ENCODE results near the gene SYTL2.
"Not testable (repeated sequence)": the region's sequence is repeated elsewhere in the genome, so short reads cannot be mapped to it uniquely, and the experiment has no call there.

Gene SYTL2

DNA sequence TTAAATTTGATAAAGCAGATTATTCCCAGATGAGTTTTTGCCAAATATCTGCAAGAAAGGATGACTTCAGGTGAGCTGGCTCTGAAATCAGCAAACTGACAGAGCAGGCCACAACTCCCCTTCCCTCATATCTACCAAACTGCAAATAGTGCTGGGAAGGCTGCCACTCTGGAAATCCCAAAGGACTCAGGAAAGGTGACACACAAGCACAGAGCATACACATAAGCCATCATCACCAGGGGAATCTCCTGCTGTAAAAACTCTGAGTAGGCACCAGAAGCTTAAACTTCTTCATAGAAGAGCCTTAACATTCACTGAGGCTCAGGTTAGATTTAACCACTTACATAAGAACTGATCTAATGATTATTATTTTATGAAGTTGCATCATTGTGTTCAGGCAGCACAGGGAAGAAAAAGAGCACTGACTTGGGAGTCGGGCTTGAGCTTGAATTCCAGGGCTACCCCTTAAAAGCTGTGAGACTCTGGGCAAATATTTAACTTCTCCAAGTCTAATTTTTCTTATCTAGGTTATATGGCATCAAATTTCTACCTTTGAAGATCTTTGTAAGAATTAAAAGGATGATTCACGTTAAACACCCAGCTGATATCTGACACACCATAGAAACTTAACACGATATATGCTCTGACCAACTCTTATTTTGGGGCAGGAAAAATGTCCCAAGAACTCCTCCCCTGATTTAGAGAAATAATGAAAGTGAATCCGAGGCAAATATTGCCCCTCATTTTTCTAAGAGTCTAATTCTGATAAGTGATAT lies 15.0 kb downstream of the SYTL2 start:
- DNase-seq (ENCODE audit: low read depth in 2 of 2), result no peak

DNA sequence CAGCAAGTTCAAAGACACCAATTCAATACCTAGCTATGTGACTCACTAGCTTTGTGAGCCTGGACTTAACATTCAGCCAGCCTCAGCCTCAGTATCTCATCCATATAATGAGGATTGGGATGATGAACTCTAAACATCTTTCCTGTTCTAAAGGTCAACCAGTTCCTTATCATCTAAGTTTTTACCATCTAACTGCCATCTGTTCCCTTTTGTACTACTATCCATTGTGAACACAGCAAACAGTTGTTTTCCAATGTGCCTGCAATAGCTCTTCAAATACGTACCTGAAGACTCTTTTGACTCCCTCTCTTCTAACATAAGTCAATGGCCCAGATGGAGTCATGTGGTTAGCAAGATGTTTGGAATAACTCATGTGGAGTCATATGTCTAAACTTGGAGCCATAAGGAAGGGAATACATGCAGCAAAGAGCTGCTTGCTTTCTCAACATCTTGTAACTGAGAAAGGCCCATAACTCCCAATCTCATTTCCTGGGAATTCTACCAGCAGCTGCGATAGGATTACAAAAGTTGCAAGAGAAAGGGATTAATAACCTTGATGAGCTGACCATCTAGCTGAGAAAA lies 19.4 kb downstream of the SYTL2 start:
- DNase-seq (ENCODE audit: low read depth in 2 of 2), result no peak

DNA sequence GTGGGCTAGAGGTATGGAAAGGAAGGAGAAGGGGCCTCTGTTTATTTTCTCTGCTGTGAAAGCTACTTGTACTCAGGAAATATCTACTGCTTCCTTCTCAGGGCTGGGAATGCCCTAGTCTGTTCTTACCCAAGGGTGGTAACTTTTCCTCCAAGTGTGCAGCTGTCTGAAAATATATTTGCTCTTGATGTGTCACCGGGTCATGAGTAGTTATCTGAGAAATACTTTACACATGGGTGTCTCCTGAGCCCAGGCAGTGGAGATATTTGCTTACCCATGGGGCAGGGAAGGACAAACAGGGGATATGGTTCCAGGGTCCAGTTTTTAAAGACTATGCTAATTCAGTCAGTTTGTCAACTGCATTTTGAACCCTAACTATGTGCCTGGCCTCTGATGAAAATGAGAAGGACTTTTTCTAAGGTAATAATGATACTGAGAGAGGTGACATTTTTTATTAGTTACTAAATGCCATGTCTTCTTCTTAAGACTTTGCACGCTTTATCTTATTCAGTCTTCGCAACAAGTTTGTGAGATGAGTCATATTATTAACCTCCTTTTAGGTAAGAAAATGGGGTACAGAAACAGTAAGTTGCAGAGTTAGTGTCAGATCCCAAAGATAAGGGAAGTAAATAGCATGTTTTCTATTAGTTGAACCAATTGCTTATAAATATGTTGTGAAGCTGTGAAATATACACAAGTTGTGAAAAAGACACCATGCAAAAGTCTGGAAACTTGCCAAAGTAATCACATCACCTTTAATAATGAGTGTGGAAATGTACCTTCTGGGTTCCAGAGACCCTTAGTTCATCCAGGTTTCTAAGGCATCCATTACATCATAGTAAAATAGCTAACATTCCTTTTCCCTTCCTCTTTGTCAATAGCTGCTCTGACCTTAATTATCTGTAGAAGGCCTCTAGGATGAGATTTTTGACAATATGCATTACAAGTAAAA lies 22.9 kb downstream of the SYTL2 start:
- no peak for DNase-seq (ENCODE audit: low read depth in 2 of 2)

DNA sequence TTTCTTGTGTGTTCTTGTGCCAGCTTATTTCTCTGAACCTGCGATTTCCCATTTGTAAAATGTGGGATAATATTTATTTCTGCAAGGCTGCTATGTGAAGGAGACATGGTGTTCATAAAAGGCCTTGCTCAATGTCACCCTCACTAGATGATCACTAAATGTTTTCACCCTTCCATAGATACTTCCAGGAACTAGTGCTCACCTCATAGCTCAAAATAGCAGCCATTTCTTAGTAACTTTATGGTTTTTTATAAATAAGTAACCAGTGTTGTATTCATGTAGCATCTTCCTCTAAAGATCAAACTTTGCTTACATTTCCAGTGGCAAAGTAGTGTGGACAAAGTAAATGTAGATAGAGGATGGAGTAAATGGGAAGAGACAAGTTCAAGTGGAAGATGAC lies 23.8 kb downstream of the SYTL2 start:
- DNase-seq (ENCODE audit: low read depth in 2 of 2), result no peak

DNA sequence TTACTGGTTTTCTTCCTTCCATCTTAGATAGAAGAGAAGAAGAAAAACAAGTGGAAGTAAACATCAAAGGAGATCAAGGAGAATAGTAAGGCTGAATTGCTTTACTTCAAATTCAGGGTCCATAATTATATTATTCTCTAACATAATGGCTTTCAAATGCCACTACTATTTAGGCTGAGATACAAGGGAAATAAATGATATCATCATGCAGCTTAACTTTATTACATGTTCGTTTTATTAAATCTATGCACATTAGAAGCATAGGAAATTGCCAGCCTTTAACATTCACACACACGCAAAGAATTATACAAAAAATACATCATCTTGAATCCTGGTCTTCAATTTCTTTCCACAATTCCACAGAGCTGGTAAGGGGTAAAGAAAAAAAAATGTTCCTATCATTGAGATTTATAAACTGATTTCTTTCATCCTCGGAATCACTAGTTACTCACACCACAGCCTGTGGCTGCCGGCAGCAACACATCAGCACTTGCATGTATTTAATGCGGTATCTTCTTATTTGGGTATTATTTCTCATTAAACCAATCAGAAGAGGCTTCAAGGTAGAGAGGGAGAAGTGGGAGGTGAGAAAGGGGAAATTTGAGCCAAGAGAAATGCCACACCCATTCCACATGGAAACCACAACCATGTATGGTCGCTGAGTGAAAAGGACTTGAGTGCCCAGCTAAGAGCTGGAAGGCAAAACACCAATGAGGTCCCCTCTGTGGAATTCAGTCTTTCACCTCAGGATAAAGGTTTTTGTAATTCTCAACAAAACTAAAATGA lies 26.3 kb downstream of the SYTL2 start:
- no peak for DNase-seq (ENCODE audit: low read depth in 2 of 2)

DNA sequence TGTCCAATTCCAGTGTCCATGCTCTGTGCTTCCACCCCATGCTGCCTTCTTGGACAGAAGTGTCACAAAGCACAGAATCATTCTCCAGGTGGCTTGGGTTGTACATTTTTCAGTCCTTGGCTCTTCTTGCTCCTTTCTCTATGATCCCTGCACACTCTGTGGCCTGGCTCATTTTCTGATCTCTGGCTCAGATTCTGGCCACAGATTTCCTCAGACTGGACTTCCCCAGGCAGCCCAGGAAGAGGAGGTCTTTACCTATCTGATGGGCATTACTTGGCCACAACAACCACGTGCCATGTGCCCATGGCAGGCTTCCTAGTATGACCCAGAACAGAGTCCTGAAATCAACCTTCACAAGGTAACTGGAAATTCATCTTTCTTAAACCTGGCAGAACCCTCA lies 27.2 kb downstream of the SYTL2 start:
- DNase-seq (ENCODE audit: low read depth in 2 of 2), result no peak

DNA sequence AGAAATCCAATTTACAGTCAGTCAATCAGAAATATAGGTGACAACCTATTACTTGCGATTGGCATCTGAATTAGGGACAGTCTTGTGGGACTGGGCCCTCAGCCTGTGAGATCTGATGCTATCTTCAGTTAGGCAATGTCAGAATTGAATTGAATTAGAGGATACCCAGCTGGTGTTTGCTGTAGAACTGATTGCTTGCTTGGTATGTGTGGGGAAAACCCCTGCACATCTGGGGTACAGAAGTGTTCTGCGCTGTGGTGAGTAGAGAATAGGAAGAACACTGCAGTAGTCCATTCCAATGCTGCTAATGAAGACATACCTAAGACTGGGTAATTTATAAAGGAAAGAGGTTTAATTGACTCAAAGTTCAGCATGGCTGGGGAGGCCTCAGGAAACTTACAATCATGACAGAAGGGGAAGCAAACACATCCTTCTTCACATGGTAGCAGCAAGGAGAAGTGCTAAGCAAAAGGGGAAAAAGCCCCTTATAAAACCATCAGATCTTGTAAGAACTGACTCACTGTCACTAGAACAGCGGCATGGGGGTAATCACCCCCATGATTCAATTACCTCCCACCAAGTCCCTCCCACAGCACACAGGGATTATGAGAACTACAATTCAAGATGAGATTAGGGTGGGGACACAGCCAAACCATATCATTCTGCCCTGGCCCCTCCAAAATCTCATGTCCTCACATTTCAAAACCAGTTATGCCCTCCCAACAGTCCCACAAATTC lies 30.0 kb downstream of the SYTL2 start:
- DNase-seq (ENCODE audit: low read depth in 2 of 2), result not testable (repeated sequence)

DNA sequence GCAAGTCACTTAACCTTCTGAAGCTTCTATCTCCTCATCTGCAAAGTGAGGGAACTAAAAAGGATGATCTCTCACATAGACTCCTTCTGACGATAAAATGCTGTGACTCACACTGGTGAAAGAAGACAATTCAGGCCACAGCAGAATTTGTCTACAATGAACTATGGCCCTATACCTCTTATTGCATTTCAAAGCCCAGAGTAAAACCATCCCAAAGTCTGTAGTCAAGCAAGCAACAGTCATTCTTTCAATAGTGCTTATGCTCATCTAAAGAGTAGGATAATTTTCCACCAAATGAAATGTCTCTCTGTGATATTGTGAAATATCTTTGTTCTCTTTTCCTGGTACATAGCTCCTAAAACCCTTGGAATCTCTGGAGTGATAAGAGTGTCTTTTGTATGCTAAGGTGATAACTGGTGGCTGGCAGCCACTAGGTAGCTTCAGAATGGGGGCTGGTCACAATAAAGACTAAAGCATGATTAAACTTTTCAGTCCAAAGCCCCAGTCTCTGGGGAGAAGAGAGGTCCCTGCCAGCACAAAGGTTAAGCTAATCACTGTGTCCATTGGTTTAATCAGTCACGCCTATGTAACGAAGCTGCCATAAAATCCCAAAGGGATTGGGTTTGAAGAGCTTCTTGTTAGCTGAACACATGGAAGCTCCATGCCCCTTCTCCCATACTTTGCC lies 30.8 kb downstream of the SYTL2 start:
- no peak for DNase-seq (ENCODE audit: low read depth in 2 of 2)

DNA sequence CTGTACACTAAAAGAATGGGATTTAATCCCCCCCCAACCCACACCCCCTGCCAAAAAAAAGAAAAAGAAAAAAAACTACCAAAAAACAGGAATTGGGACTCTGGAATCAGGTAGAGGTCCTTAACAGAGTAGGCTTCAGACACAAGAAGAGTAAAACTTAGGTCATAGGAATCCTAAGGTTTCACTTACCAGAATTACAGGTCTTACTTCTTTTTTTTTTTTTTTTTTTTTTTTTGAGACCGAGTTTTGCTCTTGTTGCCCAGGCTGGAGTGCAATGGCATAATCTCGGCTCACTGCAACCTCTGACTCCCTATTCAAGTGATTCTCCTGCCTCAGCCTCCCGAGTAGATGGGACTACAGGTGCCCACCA lies 33.4 kb downstream of the SYTL2 start:
- not testable (repeated sequence) for DNase-seq (ENCODE audit: low read depth in 2 of 2)

DNA sequence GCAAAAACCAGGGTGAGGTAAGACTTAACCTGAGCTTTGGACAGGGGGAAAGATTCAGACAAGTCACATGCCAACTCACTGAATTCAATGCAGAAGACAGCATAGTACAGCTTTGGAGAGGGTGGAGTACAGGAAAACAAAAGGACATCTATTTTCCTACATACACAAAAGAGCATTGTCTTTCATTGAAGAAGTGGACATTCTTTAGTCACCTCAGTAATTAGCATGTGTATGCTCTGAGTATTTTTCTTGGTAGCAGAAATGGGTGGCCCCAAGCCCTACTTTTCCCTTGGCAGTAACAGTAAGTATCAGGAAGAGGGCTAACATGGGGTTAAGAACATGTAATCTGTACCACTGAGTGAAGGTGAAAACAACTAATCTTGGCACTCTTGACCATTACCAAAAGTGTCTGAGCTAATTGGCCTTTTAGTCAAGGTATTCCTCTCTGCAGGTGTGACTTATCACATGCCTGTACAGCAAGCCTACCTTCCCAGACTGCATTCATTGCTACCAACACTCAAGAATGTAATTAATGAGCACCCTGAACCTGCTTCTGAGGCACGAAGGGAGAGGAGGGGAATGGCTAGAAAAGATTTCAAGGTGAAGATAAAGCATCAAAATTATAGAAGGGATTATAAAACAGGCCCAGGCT lies 33.9 kb downstream of the SYTL2 start:
- no peak for DNase-seq (ENCODE audit: low read depth in 2 of 2)

DNA sequence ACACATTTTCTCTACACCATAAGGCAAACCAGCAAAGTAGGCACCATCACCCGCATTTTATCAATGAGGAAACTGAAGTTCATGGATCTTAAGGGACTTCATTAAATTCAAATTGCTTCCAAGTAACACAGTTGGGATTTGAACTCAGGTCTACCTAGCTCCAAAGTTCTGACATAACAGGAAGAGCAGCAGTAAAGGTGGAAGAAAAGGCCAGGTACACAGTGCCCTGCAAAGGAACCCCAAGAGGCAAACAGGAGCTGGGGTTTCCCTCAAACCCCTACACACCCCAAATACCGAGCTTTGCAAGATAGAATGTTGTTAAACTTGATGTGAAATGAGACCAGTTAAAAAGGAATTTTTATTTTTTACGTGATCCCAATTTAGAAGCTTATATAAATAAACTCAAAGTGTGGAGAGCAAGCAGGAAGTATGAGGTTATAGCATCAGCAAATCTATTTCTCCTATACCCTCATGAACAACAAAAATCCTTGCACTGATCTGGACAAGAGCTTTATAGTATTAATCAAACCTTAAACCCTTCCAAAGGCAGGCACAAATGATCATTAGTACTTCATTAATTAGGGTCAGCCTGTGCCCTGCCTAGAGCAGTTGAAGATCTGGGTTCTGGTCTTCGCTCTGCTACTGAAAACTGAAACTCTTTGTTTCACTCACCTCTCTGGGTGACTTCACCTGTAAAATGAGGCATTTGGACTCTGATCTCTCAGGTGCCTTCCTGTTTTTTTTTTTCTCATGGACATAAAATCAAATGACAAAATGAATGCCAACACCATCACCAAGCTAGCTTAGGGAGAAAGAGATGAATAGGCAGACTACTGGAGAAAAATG lies 36.5 kb downstream of the SYTL2 start:
- no peak for DNase-seq (ENCODE audit: low read depth in 2 of 2)

DNA sequence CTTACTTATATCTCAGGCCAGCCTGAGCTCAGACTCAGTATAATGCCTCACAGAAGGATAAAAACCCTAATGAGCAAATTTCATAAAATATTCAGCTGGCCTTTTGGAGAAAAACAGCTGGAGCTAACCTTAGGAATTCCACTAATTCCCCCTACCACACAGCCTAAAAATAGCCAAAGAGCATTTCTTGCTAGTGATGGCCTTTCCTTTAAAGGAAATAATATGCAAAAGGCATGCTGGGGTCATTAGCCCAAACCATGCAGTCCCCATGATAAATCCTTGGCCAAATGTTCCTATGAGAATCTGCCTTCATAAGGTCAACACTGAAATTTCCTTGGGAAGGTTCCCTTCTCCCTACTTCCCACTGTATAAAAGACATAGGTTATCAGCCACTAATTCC lies 38.2 kb downstream of the SYTL2 start:
- DNase-seq (ENCODE audit: low read depth in 2 of 2), result no peak

DNA sequence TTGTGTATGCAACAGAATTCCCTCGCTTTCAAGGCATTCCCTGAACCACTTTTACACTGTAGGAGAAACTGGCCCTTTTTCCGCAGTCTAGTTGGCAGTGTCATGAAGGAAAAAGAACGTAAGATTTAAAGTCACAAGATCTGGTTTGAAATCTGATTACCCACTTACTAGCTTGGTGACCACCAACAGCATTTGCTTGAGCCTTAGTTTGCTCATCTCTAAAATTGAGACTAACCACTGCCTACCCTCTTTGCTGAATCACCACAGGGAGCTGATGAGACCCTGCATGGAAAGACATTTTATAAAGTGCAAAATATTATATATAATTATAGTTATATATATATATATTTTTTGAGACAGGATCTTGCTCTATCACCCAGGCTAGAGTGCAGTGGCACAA lies 39.4 kb downstream of the SYTL2 start:
- no peak for DNase-seq (ENCODE audit: low read depth in 2 of 2)

DNA sequence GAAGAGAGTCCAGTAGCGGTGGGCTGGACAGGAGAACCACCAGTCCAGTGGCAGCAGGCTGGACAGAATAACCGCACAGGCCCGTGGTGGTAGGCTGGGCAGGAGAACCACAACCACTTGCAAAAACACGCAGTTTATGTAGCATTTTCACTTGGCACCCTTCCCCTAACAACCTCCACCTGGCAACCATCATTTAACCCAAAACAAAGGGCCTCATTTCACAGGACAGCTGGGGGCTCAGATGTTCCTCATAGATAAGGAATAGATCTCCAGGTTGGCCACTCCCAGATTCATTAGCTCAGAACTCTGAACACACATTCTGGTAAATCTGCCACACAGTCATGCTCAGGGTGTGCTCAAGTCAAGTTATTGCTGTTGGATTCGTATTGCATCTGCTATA lies 41.2 kb downstream of the SYTL2 start:
- DNase-seq (ENCODE audit: low read depth in 2 of 2), result no peak

DNA sequence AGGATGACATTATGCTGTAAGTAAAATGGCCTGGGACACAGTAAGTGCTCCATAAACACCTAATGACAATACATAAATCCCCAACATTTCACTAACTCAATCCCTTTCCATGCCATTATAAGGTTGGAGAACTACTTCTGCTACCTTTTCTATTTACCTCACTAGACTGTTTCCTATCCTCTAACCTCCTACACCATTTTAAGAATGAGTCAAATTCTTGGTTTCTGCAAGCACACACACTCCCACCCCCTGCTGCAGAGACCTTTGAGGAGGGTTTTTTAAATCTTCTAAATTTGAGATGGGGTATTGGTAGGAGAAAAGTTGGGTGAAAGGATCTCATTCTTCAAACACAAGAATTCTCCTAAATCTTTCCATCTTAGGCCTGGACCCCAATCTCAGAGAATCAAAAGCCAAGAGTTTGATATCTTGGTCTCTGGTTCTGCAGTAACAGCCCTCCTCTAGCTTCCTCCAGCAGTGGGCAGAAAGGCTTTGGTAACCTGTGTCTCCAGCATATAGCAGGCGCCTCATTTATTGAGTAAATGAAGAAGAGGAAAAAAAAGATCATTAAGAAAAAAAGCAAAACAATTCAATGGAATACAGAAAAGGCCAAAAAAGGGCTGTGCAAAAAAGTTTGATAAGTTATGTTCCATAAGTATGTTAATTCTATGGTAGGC lies 42.3 kb downstream of the SYTL2 start:
- no peak for DNase-seq (ENCODE audit: low read depth in 2 of 2)

DNA sequence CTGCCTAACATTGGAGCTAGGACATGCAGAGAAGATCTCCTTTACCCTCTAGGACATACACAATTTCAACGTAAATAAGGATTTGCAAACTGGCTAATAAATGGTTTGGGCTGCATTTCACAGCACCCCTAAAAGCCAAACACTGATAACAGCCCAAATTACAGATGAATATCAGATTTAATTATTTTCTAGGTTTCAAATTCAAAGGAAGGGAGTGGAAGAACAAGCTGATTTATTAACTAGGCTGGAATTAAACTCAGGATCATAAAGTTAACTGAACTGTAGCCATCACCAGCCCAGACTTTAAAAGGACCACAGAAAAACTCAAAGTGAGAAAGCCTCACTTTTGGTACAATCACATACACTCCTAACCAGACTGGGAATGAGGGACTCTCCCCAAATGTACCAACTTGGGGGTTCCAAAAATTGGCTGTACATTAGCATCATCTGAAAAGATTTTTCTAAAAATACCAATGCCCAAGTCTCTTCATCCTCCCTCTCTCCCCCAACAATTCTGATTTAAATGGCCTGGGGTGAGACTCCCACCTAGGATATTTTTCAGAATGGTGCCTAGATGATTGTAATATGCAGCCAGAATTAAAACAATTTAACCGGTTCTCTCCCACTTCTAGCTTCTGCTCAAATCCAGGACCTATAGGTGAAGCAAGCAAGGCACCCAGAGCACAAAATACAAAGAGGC lies 43.5 kb downstream of the SYTL2 start:
- DNase-seq (ENCODE audit: low read depth in 2 of 2), result no peak

DNA sequence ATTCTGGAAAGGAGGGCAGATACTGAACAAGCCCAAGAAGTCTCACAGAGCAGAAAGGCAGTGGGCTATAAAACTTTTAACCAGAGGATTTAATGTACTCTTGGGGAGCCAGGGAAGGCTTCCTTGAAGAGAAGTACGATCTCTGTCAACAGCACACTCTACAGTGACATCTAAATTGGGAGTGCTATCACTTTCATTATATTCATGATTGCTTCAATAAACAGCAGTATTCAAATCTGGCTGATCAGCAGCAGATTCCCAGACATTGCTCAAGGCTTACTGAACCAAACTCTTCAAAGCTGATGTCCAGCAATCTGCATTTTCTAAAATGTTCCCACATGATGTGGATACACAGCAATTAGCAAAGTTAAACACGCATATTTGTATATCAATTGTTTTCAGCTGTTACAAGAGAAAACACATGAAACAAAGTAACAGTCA lies 44.2 kb downstream of the SYTL2 start:
- no peak for DNase-seq (ENCODE audit: low read depth in 2 of 2)

DNA sequence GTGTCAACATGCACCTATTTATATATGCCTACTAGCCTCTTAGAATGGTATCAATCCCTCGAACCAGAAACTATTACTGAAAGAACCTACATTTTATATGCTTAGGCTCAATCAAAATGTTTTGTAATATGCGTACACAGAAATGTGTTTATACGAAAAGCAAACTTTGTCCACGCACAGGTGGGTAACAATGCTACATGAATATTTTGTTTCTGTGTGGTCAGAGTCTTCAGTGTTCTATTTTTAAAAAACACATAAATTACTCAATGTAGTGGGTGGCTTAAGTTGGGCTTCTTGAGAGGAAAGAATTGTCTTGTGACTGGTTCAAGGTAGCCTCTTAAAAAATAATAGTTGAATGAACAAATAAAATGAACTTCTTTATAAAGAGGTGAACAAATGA lies 46.1 kb downstream of the SYTL2 start:
- no peak for DNase-seq (ENCODE audit: low read depth in 2 of 2)

All from stimulated activated CD8-positive, alpha-beta memory T cell treated with anti-CD3 and anti-CD28 coated beads, Interleukin-7, amount 100 ng/mL, for 1 hour (primary cell).